Chondrocyte (in vitro differentiated cells): ENCODE results near the gene GABPB2. TPM values are rescaled to one million over a fixed set of nuclear protein-coding genes. Genes with fewer than 3 reads are reported as not detected.

Source experiments
- DNase-seq: peaks from one replicate; pipeline ENCODE4 v3.0.0; 2021; ENCODE audit warnings: mixed read lengths, low spot score
- H3K27ac Mint-ChIP-seq: one replicate; pipeline ENCODE4 v1.8.0; 2021; ENCODE audit warnings: mild to moderate bottlenecking, moderate library complexity, mixed read lengths; ENCODE audit not compliant: unreplicated experiment
- H3K27me3 Mint-ChIP-seq: 2 replicates; pipeline ENCODE4 v1.8.0; 2021; ENCODE audit warnings: low read depth, mixed read lengths
- H3K36me3 Mint-ChIP-seq: 2 replicates; pipeline ENCODE4 v1.8.0; 2021; ENCODE audit warnings: low read depth, mixed read lengths
- H3K4me1 Mint-ChIP-seq: 2 replicates; pipeline ENCODE4 v1.8.0; 2021; ENCODE audit warnings: low read depth, mild to moderate bottlenecking, mixed read lengths
- H3K4me3 Mint-ChIP-seq: one replicate; pipeline ENCODE4 v1.8.0; 2021; ENCODE audit warnings: mild to moderate bottlenecking, moderate library complexity, mixed read lengths; ENCODE audit not compliant: unreplicated experiment
- H3K9me3 Mint-ChIP-seq: 2 replicates; pipeline ENCODE4 v1.8.0; 2021; ENCODE audit warnings: low read depth, mixed read lengths
- CTCF ChIP-seq: fragments of 200-600 bp; sonication (generic); IDR thresholded peaks from 2 replicates; pipeline ENCODE4 v1.5.0; 2021; ENCODE audit warnings: antibody characterized with exemption, mild to moderate bottlenecking, moderate library complexity
- long read RNA-seq: library from polyadenylated mRNA; stranded (forward); transcript quantifications from one replicate; pipeline ENCODE4 v2.0.0, GENCODE V29; 2021
- total RNA-seq: library from RNA; stranded (reverse); gene quantifications from 3 replicates; pipeline ENCODE4 v1.2.1, GENCODE V29; 2021

GABPB2 gene
- 7.8 to 11.7 TPM (median 8.2 TPM) in 3 replicates for total RNA-seq
- long read RNA-seq, partial matches to known transcripts: 0 of 2 reads
- long read RNA-seq, other reads (novel, unspliced or antisense): 2 of 2 reads

GRCh38 chr1:151070474-151071276 is at the start of gene GABPB2:
TSS of gene GABPB2 (plus strand) at chr1:151070761. CDS start at chr1:151088190, 17,429 bp downstream.
- H3K4me3 Mint-ChIP-seq: peak within 1 kb of the TSS; percentile 99
- peak; percentile 79 for DNase-seq
- peaks cover 12% of the 10 kb centered on the region for H3K36me3 Mint-ChIP-seq
- H3K4me1 Mint-ChIP-seq: peaks cover 29% of the 10 kb centered on the region
- H3K9me3 Mint-ChIP-seq: no peaks in the 10 kb centered on the region
- H3K27ac Mint-ChIP-seq: peak within 1 kb of the TSS; percentile 100
- TF ChIP-seq CTCF: peak; percentile 94
- no peaks in the 10 kb centered on the region for H3K27me3 Mint-ChIP-seq

GRCh38 chr1:151024540-151025146 is 45.9 kb upstream of the GABPB2 start:
- Mint-ChIP-seq H3K36me3 (peaks cover 20% of the 10 kb centered on the region), H3K4me1 (peaks cover 7% of the 10 kb centered on the region), H3K9me3 (no peaks in the 10 kb centered on the region), H3K27ac (peak overlapping the region; percentile 41), H3K4me3 (no peak overlapping the region), H3K27me3 (no peaks in the 10 kb centered on the region)
- no peak for DNase-seq
- TF ChIP-seq CTCF: peak; percentile 80

- no peaks in the 10 kb centered on the region for H3K27me3 Mint-ChIP-seq
- H3K27ac Mint-ChIP-seq: no peak overlapping the region
- H3K4me3 Mint-ChIP-seq: no peak overlapping the region
- no peak for TF ChIP-seq CTCF
- H3K36me3 Mint-ChIP-seq: peaks cover 22% of the 10 kb centered on the region
- DNase-seq: no peak
- H3K4me1 Mint-ChIP-seq: peaks cover 7% of the 10 kb centered on the region
- H3K9me3 Mint-ChIP-seq: no peaks in the 10 kb centered on the region
Measured at GRCh38 chr1:151026460-151026859, 44.1 kb upstream of the GABPB2 start.

GRCh38 chr1:151032164-151032563 is 38.4 kb upstream of the GABPB2 start:
- H3K4me1 Mint-ChIP-seq: no peaks in the 10 kb centered on the region
- H3K9me3 Mint-ChIP-seq: no peaks in the 10 kb centered on the region
- no peak overlapping the region for H3K27ac Mint-ChIP-seq
- DNase-seq: no peak
- H3K27me3 Mint-ChIP-seq: no peaks in the 10 kb centered on the region
- no peak for TF ChIP-seq CTCF
- no peak overlapping the region for H3K4me3 Mint-ChIP-seq
- peaks cover 26% of the 10 kb centered on the region for H3K36me3 Mint-ChIP-seq

GRCh38 chr1:151035167-151035566 is 35.4 kb upstream of the GABPB2 start:
- Mint-ChIP-seq H3K36me3 (peaks cover 20% of the 10 kb centered on the region), H3K27me3 (no peaks in the 10 kb centered on the region), H3K4me3 (no peak overlapping the region), H3K27ac (no peak overlapping the region), H3K4me1 (no peaks in the 10 kb centered on the region), H3K9me3 (no peaks in the 10 kb centered on the region)
- no peak for DNase-seq
- no peak for TF ChIP-seq CTCF
